ENCODE data around the gene PHACTR1. TPM values are rescaled to one million over a fixed set of nuclear protein-coding genes. Genes with fewer than 3 reads are reported as not detected.

Gene PHACTR1
- total and polyA plus RNA-seq, 2 of the 4 experiments (the other 2 are of a cell fraction): not detected

GRCh38 chr6:13305288-13305687, 588.7 kb downstream of the PHACTR1 start:
- no peak for DNase-seq
- Histone ChIP-seq H3K4me2 (ENCODE audit: low read depth, low read length) (no peak overlapping the region), H2BK5ac (ENCODE audit: low read depth, low read length, poor library complexity, severe bottlenecking) (no peak overlapping the region), H3K23ac (ENCODE audit: low read depth, low read length) (no peak overlapping the region), H3K4me1 (ENCODE audit: control insufficient read depth, insufficient read depth, low read length) (peaks cover 10% of the 10 kb centered on the region), H2AFZ (replicated peaks; ENCODE audit: low read length, poor library complexity) (no peak overlapping the region), H4K91ac (ENCODE audit: insufficient read depth, low read depth, low read length) (no peak overlapping the region), H3K27ac (ENCODE audit: insufficient read depth, low read length) (no peak overlapping the region), H3K9me1 (ENCODE audit: insufficient read depth, low read length) (peaks cover 8% of the 10 kb centered on the region), H3K9ac (ENCODE audit: low read depth, low read length) (no peak overlapping the region), H3K79me1 (ENCODE audit: low read depth in 1 of 2, low read length in 2 of 2) (peaks cover 6 to 12% of the 10 kb centered on the region in 2 experiments; a peak in 2 of 4 replicates), H3K56ac (ENCODE audit: extremely low read depth, insufficient read depth, low read length) (no peak overlapping the region), H3K18ac (ENCODE audit: low read depth, low read length) (no peak overlapping the region), H3K4me3 (ENCODE audit: insufficient read depth, low read depth, low read length) (no peak overlapping the region), H2AK9ac (replicated peaks; ENCODE audit: low read depth, low read length, poor library complexity) (no peak overlapping the region), H2BK120ac (ENCODE audit: low read depth, low read length) (no peak overlapping the region), H3K36me3 (ENCODE audit: control insufficient read depth, insufficient read depth, low read length) (peaks cover 13% of the 10 kb centered on the region; the same call in 1 of the 2 replicates), H3K27me3 (ENCODE audit: control insufficient read depth, insufficient read depth, low read length) (no peaks in the 10 kb centered on the region), H2BK20ac (ENCODE audit: low read depth, low read length) (no peak overlapping the region), H3K4ac (ENCODE audit: low read depth, low read length) (no peak overlapping the region), H2BK15ac (ENCODE audit: low read depth, low read length) (no peak overlapping the region), H3K9me3 (ENCODE audit: control insufficient read depth, insufficient read depth, low read length) (no peaks in the 10 kb centered on the region), H2AK5ac (ENCODE audit: low read depth, low read length) (no peak overlapping the region), H3K14ac (replicated peaks; ENCODE audit: low read depth, low read length) (no peak overlapping the region), H4K8ac (ENCODE audit: low read depth in 2 of 2, low read length in 2 of 2) (no peak overlapping the region), H4K5ac (ENCODE audit: low read depth, low read length) (no peak overlapping the region), H4K20me1 (ENCODE audit: insufficient read depth, low read length) (no peaks in the 10 kb centered on the region)
- no TSS peak for BruUV-seq (replicated peaks)
- dilution Hi-C loops (cut with HindIII; ENCODE audit: low sequenced_read_pairs, unreplicated experiment) (no loop called here), in situ Hi-C loops (cut with MboI; ENCODE audit: low sequenced_read_pairs) (no loop called here), intact Hi-C loops (cut with micrococcal nuclease) (no loop called here)
- POLR2A ChIA-PET (ENCODE audit: unreplicated experiment): no interaction called here
- CTCF ChIA-PET: no interaction called here
- no peak for ATAC-seq (ENCODE audit: low read depth)
- TF ChIP-seq ELK1 (IDR thresholded peaks at IDR 0.05; ENCODE audit: borderline replicate concordance, low read depth, low read length): no peak
- TF ChIP-seq BHLHE40 (IDR thresholded peaks at IDR 0.05; ENCODE audit: low read depth, low read length): no peak
- no peak for TF ChIP-seq MAFK (IDR thresholded peaks at IDR 0.05; ENCODE audit: low read depth, low read length)
- no peak for TF ChIP-seq RAD21 (IDR thresholded peaks at IDR 0.05; ENCODE audit: low read length)
- no peak for TF ChIP-seq CHD1 (IDR thresholded peaks at IDR 0.05; ENCODE audit: low read depth, low read length)
- TF ChIP-seq NFE2L2 (IDR thresholded peaks at IDR 0.05; ENCODE audit: low read depth, low read length): no peak
- TF ChIP-seq FOS (IDR thresholded peaks at IDR 0.05; ENCODE audit: low read depth, low read length): no peak
- no peak for TF ChIP-seq CEBPB (IDR thresholded peaks at IDR 0.05; ENCODE audit: low read depth, low read length)
- no peak for TF ChIP-seq CTCF (conservative IDR thresholded peaks at IDR 0.05; ENCODE audit: low read depth, low read length)
- TF ChIP-seq RCOR1 (IDR thresholded peaks at IDR 0.05; ENCODE audit: insufficient replicate concordance, low read length): no peak
- TF ChIP-seq USF2 (IDR thresholded peaks at IDR 0.05; ENCODE audit: low read depth, low read length): no peak
- TF ChIP-seq SMC3 (IDR thresholded peaks at IDR 0.05; ENCODE audit: low read depth, low read length): no peak
- TF ChIP-seq MXI1 (IDR thresholded peaks at IDR 0.05; ENCODE audit: borderline replicate concordance, low read depth, low read length): no peak
- TF ChIP-seq MAZ (IDR thresholded peaks at IDR 0.05; ENCODE audit: borderline replicate concordance, low read depth, low read length): no peak
- no peak for TF ChIP-seq RFX5 (IDR thresholded peaks at IDR 0.05; ENCODE audit: low read depth, low read length)
- no CpG with 5 or more reads among the region's 4 CpGs for WGBS, 2 experiments (ENCODE audit: extremely low coverage in 2 of 2, insufficient read length in 1 of 2)
